ENCODE results near the gene ANO1. TPM values are rescaled to one million over a fixed set of nuclear protein-coding genes. Genes with fewer than 3 reads are reported as not detected.

ANO1 gene
- total RNA-seq, 6 experiments from 2014 or later: not detected

DNA sequence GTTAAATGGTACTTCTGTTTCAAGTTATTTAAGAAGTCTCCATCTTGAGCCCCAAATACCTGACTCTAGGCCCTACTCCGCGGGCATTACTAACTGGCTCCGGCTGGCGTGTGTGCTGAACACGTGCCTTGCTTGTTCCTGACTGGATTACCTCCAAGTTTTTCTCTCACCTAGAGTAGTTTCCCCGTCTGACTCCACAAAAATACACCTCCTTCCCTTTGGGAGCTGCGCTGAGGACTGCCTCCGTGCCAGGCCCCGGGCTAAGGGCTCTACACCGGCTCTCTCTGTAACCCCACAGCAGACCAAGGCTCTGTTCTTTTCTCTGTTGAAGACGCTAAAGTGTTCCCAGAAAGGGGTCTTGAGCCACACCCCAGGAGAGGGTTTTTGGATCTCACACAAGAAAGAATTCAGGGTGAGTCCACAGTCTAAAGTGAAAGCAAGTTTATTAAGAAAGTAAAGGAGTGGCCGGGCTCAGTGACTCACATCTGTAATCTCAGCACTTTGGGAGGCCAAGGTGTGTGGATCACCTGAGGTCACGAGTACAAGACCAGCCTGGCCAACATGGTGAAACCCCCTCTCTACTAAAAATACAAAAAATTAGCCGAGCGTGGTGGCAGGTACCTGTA lies 61.8 kb downstream of the ANO1 start:
- Mint-ChIP-seq H3K4me1 (ENCODE audit: low read depth) (0 out of 2 replicates have a peak, but pooled peaks cover 4% of the 10 kb centered on the region), H3K27ac (no peak overlapping the region), H3K9me3 (no peaks in the 10 kb centered on the region), H3K4me3 (no peak overlapping the region; the same call in 1 of the 2 replicates), H3K36me3 (ENCODE audit: low read depth) (no peaks in the 10 kb centered on the region), H3K27me3 (ENCODE audit: insufficient read depth) (peaks cover 41% of the 10 kb centered on the region)
- TF ChIP-seq, protein P1, sequence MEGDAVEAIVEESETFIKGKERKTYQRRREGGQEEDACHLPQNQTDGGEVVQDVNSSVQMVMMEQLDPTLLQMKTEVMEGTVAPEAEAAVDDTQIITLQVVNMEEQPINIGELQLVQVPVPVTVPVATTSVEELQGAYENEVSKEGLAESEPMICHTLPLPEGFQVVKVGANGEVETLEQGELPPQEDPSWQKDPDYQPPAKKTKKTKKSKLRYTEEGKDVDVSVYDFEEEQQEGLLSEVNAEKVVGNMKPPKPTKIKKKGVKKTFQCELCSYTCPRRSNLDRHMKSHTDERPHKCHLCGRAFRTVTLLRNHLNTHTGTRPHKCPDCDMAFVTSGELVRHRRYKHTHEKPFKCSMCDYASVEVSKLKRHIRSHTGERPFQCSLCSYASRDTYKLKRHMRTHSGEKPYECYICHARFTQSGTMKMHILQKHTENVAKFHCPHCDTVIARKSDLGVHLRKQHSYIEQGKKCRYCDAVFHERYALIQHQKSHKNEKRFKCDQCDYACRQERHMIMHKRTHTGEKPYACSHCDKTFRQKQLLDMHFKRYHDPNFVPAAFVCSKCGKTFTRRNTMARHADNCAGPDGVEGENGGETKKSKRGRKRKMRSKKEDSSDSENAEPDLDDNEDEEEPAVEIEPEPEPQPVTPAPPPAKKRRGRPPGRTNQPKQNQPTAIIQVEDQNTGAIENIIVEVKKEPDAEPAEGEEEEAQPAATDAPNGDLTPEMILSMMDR (IDR thresholded peaks at IDR 0.05): no peak
- no peak for DNase-seq

DNA sequence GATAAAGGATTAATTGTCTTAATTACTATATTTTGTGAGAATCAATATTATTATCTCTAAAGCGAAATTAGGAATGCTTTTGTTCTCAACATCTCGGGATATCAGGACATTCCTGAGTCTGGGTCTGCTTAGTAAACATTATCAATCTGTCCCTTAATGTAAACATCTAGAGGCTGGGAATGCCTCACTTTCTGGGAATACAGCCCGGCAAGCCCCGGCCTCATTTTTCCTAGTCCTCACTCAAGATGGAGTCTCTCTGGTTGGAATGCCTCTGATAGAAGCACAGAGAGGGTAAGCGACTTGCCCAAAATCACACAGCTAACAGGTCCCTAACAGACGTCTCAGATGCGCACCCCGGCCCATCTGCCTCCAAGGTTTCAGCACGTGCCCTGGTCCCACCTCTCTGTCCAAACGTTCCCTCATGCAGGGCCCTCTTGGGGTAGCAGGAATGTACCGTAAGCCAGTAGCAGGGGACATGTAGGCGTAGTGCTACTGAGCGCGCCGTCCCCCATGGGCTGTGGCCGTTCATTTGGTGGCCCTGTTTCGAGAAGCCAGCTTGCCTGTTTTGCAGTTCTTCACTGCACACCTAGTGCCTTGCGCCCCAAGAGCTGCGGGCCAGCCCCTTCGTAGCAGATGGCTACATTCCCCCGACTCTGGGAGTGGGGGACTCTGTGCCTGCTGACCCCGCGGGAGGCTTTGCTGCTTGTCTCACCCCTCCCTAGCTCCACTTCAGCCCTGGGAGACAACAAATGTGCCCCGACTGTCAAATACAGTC lies 62.8 kb downstream of the ANO1 start:
- no peak overlapping the region for H3K4me3 Mint-ChIP-seq
- DNase-seq: no peak
- TF ChIP-seq, protein P1 (IDR thresholded peaks at IDR 0.05): no peak
- H3K9me3 Mint-ChIP-seq: no peaks in the 10 kb centered on the region
- H3K27ac Mint-ChIP-seq: no peak overlapping the region
- no peaks in the 10 kb centered on the region for H3K36me3 Mint-ChIP-seq (ENCODE audit: low read depth)
- no peaks in the 10 kb centered on the region for H3K4me1 Mint-ChIP-seq (ENCODE audit: low read depth)
- peaks cover 39% of the 10 kb centered on the region for H3K27me3 Mint-ChIP-seq (ENCODE audit: insufficient read depth)

DNA sequence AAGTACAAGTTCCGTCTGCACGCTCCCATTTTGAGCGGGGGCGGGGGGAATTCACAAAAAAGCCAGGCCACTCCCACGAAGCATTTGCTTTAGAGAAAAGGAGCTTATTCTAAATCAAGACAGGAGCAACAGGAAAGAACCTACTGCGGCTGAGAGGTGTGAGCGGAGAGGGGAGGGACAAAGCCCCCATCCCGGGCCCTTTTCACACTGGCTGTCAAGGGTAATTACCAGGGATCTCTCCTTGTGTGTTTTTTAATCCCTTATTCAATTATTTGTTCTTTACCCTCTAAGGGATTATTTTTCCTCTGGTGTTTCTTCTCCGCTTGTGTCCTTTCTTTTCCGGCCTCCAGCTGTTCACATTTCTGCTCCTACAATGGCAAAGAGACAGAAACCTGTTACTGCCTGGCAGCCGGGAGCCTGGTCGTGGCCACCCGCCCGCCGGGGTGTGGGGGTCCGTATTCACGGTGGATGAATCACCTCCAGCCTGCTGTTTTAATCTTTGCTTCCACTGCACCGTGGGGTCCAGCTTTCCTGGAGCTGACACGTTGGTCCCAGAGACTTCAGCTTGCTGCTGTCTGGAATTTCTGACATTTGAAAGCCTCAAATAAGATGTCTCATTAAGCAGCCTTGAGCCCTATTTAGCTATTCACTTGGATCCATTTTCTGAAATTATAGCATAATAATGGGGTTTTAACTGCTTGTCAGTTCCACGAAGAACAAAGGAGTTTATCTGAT lies 63.5 kb downstream of the ANO1 start:
- Mint-ChIP-seq H3K36me3 (ENCODE audit: low read depth) (no peaks in the 10 kb centered on the region), H3K4me1 (ENCODE audit: low read depth) (no peaks in the 10 kb centered on the region), H3K27ac (no peak overlapping the region), H3K27me3 (ENCODE audit: insufficient read depth) (peaks cover 40% of the 10 kb centered on the region), H3K9me3 (no peaks in the 10 kb centered on the region), H3K4me3 (no peak overlapping the region)
- TF ChIP-seq, protein P1 (IDR thresholded peaks at IDR 0.05): no peak
- no peak for DNase-seq

- H3K4me3 Mint-ChIP-seq: no peak overlapping the region
- no peak for DNase-seq
- H3K27me3 Mint-ChIP-seq (ENCODE audit: insufficient read depth): peaks cover 43% of the 10 kb centered on the region
- H3K36me3 Mint-ChIP-seq (ENCODE audit: low read depth): no peaks in the 10 kb centered on the region
- TF ChIP-seq, protein P1 (IDR thresholded peaks at IDR 0.05): no peak
- H3K27ac Mint-ChIP-seq: no peak overlapping the region
- H3K4me1 Mint-ChIP-seq (ENCODE audit: low read depth): no peaks in the 10 kb centered on the region
- no peaks in the 10 kb centered on the region for H3K9me3 Mint-ChIP-seq
These were observed 64.2 kb downstream of the ANO1 start for GRCh38 chr11:70142221-70142875.

DNA sequence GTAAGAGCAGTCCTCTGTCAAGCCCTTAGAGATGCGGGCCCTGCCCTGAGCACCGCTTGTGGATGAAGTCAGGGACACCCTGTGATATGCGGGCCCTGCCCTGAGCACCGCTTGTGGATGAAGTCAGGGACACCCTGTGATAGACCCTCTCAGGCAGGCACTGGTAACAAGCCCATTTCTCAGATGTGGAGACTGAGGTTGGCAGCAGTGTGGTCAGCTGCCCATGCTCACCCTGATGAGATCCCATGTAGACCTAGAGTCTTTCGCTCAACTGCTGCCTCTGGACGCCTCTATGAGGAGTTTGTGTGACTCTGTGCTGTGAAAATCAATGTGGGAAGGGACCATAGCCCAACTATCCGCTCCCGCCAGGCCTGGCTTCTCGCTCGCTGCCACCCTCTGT lies 66.1 kb downstream of the ANO1 start:
- no peaks in the 10 kb centered on the region for H3K36me3 Mint-ChIP-seq (ENCODE audit: low read depth)
- no peaks in the 10 kb centered on the region for H3K9me3 Mint-ChIP-seq
- H3K27me3 Mint-ChIP-seq (ENCODE audit: insufficient read depth): peaks cover 50% of the 10 kb centered on the region
- DNase-seq: no peak
- H3K4me3 Mint-ChIP-seq: no peak overlapping the region
- TF ChIP-seq, protein P1 (IDR thresholded peaks at IDR 0.05): no peak
- no peaks in the 10 kb centered on the region for H3K4me1 Mint-ChIP-seq (ENCODE audit: low read depth)
- H3K27ac Mint-ChIP-seq: no peak overlapping the region

Measured in HFFc6 (cell line).